Hypothalamus (tissue), 51 donors: Measurements from ENCODE around the gene NFIB.

Experiments
- DNase-seq, 51 donors: peaks; one replicate each; lab custom pipeline; 2025; lab: John Stamatoyannopoulos, UW

Gene NFIB

DNA sequence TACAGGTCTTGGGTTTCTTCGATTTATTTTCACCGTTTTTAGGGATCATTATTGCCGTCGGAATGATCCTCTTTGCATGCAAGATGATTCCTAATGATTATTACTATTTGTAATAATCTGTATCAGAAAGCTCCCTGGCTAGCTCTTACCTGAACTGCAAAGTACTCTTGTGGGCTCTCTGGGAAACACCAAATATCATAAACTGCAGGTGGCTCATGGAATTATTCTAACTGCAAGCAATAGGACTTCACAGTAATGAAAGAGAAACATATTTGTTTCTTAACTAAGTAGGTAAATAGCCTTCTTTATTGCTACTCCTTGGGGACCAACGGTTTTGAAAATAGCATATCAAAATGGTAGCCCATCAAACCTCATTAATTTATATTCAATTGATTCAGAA is 219.4 kb downstream of the NFIB start:
- no peak for DNase-seq

DNA sequence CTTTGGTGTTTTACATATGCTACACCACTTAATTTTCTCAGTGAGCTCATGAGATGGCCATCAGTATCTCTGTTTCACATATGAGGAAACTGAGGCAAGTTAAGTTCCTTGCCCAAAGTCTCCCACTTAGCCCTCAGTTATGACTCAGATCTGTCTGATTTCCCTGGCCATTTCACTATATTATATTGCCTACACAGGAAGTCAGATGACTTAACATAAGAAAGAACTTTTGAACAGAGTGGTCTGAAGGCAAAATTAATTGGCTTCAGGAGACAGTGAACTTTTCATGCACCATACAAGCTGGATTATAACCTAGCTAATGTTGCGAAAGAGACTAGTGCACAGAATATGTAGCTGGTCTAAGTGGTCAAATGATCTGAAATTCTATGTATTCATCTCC is 221.6 kb downstream of the NFIB start:
- no peak for DNase-seq

DNA sequence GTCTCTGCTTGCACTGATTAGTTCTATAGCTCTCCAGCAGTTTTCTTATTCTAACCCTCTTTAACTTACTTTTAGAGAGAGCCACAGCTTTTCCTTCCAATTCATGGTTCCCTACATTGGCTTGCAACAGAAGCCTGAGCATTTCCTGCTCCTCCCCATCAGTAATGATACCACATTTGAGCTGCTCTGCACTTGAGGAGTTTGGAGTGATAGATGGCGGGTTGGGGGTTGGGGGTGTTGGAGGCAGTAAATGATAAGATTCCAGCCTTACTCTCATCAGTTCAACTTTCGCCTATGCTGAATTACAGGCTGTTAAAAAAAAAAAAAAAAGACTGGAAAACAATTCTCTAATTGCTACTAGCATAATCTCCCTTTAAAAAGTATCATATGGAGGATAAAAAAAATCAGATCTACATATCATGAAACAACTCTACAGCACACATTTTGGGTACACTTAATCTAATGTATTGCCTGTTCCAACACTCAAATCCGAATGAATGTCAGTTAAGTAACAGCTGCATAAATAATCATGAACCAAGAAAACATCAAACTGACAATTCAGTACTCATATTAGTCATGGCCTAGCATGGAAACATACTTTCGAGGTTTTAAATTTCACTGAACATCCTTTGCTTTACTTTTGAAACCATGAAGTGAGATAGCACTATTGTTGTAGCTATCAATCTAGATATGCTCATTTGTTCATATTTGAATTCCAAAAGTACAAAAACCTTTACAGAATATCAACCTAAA is 224.7 kb downstream of the NFIB start:
- DNase-seq = no peak

DNA sequence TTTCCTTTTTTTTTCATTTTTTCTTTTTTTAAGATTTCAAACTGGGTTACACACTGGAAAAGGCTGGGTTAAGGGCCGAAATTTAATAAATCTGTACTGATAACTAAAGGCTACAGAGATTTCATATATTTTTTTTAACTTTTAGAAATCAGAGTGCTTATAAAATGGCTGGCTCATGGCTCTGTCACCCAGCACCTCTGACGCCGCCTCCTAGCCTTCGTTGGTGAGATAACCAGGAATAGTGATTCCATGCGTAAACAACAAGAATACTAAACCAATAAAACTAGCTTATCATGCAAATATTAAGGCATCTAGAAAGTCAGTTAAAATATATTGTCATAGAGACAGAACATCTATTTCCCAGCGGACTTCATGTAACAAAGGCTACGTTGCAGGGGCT is 226.4 kb downstream of the NFIB start:
- no peak for DNase-seq

DNA sequence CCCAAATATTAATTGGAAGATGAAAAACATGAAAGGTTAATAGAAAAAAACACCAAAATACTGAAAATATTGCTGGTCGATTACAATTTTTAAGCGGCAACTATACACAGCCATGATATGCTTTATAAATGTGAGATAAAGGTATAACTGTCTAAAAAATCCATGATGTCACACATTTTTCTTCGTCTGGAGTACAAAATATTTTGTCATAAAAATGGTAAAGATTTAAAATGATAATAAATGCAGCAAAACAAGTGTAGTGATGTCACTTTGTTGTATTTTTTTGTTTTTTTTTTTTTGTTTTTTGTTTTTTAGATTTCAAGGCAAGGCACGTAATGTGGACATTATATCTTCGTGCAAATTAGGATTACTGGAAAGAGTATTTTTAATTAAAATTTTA is 227.4 kb downstream of the NFIB start:
- no peak for DNase-seq

DNA sequence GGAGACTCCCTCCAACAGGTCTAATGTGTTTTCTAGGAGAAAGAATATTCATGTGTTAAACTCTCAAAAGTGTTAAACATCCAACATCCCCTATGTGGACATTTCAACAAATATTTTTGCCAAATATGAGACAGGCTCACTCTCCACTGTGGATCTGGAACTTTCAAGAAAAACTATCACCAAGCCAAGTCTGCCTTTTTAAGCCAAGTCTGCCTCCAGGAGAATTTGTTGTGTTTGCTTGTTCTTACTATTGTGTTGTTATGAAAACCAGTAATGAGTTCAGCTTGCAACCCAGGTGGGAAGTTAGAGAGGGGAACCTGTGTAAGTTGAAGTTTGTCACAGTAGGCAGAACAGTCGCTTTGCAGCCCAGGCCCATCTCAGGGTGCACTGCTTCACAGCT is 228.1 kb downstream of the NFIB start:
- DNase-seq = no peak

DNA sequence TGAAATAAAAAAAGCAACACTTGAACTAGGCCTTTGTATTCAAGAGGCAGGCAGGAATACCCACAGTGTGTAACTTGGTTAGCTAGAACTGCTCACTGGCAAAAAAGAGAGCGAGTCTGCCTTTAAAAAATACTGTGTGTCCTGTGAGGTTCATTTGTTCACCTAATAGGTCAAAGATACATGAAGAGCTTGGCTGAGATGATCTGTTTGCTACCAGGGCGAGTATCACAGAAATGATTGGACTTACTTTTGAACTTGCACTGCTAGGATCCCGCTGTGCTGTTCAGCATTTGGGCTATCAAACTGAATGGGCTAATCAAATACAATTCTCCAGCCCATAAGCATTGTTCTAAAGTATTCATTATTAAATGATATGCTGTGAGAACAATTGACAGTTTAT is 229.1 kb downstream of the NFIB start:
- DNase-seq = no peak

DNA sequence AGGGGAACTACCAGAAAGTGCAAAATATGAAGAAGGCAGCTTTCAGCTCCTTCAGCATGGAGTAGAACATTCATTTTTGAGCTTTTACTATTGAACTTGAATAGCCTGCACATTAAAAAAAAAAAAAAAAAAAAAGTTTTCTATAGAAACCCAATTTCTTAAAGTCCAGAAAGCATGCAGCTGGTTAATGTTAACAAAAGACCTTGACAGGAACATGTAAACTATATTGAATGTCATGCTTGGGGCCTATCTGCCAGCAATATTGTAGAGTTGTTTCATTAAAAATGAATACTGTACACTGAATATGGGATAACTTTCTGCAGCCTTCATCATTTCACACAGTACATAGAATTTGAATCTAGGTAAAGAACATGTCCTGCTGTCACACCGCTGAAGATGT is 230.6 kb downstream of the NFIB start:
- no peak for DNase-seq

DNA sequence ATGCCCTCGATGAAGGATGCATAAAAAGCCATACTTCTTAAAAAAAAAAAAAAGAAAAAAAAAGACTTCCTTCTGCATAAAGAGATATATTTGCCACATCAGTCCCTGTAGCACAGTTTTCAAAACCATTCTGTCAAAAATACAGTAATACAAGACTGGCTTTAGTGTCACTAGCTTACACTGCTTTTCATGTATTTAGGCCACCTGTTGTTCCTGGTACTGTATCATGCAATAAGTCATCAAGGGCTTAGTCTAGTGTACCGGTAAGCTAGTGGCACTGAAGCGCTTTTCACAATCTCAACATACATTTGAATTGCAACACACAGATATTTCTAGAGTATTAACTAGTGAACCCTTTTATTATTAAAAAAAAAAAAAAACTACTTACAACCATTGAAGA is 231.2 kb downstream of the NFIB start:
- no peak for DNase-seq

DNA sequence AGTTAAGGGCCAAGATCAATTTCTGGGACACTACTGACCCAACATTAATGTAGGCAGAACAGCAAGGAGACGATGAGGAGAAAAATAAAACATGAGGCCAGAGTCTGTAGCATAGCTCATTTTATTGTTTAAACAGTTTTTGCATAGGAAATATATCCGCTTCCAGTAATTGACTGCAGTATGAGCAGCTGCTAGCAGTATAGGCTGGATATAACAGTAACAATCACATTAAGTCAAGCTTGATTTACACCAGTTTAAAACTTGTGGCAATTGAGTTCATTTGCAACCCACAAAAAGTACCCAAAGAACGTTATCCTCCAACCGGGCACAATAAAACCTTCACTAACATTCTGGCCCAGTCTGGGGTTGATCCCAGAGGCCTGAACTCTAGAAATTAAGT is 232.2 kb downstream of the NFIB start:
- no peak for DNase-seq

DNA sequence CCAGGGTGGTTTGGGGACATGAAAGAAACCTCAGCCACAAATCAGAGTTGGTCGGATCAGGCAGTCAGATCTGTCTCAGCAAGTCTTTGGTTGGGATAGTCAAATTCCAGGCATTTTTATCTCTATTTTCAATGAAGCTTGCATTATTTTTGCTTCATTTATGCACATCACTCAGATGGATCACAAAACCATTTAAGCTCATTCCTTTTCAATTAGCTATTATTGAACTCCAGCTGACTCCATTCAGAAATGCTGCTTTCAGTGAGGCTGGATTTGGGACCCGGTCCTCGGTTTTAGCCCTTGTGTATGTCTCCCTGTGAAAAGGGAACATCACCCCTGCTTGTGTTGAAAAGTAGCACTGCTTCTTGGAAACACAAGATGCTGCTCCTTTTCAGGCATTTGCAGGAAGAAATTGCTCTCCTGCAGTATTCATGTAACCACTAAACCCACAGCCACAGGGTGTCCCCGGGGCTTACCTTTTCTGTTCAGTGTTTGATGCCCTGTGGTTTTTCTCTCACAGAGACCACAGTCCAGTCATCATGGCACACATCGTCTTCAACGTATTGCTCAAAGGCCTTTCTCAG is 232.9 kb downstream of the NFIB start:
- no peak for DNase-seq

DNA sequence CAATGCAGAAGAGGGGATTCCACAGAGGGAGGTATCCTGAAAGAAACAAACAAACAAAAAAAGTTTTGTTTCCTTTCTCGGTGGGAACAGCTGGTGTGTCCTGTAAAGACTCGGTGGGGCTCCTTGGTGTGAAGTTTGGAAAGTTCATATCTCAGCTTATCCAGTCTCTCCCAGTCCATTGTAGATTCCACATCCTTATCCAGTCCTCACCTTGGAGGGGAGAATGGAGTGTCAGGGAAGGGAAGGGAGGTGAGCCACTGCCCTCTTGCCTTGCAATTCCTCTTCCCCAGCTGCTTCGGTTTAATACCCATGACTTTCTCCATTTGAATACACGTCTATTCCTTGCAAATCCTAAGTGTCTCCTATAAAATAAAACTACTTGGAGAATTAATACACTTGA is 234.5 kb downstream of the NFIB start:
- DNase-seq = no peak

DNA sequence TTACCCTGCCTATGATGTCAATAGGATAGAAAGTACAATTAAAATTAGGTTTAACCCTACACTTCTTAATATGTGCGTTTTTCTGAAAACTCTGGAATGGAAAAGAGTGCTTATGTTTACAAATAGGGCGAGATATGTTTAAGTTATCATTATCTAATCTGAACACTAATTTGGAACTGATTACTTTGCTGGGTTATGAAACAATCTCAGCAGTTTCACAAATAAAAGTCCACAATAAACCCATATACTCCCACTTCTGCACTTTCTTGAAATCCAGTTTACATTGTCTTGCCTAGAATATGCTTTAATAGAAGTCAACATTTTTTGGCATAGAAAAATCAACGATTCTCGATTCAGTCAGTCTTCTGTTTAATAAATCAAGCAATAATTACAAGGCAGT is 236.3 kb downstream of the NFIB start:
- DNase-seq = no peak

DNA sequence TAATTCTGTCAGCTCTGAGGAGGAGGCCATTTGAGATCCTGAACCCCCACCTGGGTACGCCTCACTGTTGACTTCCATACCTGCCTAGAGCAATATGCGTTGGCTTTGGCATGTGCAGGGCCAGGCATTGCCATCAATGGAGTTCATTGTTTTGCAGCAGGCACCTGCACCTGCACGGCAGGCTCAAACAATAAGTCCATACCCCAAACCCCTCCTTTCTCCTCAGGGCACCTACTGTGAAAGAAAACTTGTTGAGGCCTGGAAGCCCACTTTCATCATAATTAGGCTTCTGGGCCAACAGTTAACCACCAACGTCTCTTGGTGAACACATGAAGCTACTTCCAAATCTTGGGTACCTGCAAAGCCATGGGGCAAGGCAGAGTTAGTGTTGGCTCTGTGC is 238.7 kb downstream of the NFIB start:
- DNase-seq = no peak

DNA sequence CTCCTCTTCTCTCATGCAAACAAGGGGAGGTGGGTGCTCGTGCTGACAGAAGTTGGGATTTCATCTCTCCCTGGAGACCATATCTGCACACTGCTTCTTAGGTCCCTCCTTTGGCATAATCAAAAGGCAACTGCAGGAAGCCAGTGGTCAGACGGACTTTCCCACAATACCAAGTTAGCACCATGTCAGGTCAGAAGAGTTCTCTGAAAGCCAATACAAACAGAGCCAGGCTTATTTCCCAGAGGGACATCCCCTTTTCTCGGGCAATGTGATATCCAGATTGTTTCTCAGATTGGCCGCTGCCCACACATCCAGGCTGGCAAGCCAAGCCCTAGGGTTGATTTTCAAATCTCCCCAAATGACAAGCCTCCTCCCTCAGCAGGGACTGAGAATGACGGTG is 241.1 kb downstream of the NFIB start:
- no peak for DNase-seq

DNA sequence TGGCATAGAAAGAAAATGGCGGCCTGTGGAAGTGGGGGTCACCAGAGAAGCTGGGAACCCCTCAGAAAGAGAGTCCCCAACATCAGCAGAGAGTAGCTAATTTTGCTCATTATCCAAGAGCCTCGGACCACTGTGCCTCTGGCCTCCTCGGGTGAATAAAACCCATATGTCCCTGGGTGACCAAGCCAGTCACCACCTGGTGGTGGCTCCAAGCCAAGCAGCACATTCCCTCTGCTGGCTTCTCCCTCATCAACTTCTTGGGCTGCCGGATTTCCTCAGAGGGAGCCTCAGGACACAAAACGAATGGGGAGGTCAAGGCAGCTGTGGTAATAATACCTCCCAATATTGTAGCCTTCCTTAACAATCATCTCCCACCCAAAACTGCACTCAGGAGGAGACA is 242.5 kb downstream of the NFIB start:
- no peak for DNase-seq

DNA sequence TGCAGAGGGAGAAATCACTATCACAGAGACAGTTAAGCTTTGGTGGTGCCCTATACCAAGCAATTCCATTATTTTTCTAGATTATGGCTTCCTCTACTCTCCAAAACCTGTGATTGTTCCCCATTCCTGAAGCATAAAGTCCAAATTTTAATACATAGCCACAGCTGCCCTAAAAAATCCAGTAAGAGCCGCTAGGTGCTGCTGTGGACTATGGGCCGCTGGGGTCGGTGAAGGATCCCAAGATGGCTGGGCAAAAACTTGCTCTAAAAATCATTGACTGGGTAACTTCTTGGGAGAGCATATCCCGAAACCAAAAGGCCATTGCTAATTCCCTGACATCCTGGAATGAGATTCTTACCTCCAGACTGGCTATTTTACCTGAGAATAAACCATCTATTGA is 245.3 kb downstream of the NFIB start:
- no peak for DNase-seq

DNA sequence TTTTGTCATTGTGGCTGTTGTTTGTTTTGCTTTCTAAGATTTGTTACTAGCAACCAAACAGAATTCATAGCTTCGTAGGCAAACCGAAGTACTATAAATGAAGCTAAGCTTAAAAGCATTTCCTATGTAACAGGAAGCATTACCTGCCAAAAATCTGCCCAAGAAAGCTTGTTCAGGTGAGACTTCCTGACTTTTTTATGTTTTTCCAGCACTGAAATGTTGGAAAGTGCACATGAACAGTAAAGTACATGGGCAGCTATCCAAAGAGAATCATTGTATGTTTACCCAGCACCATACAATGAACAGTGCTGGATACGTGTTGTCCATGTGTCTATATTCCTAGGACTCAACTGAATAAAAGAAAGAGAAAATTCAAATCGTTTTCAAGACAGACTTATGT is 247.1 kb downstream of the NFIB start:
- DNase-seq = no peak

DNA sequence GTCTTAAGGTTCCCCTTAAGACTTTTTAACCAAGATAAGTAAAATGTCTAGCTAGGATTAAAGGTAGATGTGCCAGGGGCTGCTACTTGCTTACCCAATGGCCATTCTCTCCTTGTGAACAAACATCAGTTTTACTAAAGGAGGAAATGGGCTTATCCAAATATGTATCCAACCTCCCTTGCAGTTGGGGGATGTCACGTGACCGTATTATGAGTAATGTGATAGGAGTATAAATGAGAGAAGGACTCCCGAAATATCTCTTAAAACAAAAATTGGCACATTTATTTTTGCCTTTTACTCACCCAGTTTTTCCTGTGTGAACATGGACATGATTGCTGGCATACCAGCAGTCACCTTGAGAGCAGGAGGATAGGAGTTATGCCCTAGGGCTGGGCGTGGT is 247.9 kb downstream of the NFIB start:
- DNase-seq = no peak

DNA sequence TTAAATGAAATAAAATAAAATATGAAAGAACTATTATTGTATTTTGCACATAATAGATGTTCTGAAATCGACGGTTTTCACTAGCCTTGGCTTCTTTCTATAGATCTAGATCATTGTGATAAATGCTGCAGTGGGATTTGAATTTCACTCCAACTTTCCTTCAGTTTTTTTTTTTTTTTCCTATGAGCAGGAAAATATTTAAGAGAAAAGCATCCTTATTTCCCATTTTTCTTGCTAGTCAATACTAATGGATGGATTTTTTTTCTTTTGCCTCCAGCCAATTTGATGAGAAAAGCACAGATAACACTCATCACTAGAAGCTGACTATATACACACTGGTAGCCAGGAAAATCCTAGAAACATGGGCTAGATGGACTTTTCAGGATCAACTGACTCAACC is 249.0 kb downstream of the NFIB start:
- no peak for DNase-seq

DNA sequence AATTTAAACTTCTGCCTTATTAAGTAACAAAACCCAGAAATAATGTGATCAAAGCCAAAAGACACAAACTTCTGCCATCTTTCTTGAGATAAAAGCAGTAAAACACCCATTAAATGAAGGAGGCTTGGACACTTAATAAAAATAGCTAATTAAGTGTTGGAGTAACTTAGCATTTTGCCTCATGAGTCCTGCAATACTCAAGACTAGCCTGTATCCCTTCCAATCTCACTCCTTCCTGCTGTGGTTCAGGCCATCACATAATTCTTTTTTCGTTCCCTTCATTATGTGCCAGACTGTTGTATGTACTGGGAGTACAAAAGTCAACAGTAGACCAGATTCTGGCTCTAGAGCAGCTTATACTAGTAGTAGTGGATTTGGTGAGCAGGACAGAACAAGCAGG is 250.2 kb downstream of the NFIB start:
- no peak for DNase-seq

DNA sequence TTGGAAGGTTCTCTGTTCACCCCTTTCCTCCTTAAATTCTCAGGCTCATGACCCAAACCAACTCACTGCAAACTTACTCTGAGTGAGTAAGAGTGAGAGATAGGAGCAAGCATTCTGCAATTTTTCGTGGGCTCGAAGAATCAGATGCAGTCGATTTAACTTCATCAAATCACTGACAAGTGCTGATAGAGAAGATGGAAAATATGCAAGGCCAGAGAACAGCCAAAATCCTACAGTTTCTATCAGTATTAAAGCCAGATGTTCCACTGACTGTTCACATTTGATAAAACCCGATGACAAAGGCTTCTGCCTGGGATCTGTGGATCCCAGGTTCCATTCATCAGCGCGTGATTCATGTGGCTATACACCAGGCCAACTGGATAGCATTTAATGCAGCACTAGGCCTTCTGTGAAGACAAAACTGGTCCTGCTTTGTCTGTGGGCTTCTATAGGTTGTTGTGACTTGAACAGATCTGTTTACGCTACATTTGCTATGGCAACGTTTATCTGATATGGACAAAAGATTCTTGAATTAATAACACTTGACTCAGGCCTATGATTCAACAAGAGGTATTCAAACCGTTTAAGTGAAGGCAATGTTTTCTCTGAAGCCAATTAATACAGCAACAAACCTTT is 251.2 kb downstream of the NFIB start:
- DNase-seq = no peak
